HG03108 (cell line): Measurements from ENCODE around the gene DUSP19.

Experiments
- ATAC-seq: cut with Tn5 transposase; IDR thresholded peaks from one replicate; pipeline ENCODE4 v1.9.1; 2021; ENCODE audit warnings: moderate library complexity; ENCODE audit not compliant: unreplicated experiment

Gene DUSP19

DNA sequence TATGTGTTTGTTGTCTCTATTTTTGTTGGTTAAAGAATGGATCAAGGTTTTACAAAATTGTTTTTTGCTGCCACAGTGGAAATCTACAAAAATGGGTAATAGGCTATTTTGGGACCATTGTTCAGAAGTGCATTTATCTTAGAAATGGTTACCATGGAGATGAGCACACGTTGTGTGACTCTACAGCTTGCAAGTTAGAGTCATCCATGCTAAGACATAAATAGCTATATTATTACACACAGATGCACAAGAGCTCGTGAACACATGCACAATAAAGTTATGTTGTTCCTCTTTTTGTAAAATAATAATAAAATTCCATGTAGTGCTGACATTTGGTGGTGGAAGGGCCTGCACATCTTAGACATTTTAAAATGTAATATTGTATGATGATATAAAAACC is 15.5 kb upstream of the DUSP19 start:
- no peak for ATAC-seq

DNA sequence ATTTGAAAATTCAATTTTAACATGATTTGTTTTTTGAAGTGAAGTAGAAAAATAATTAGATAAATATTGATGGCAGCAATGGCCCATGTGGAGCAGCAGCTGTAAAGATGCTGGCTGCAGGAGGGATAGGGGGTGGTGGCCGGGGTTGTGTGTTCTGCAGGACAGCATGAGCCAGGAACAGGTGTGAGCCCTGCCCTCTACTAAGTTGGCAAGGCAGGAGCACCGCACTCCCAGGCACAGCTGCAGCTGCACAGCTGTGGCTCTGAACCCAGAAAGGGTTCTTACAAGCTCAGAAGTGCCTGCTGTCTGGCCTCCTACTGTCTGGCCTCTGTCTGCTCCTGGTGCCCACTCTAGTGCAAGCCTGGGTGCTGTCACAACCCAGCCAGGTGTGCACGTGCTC is 10.0 kb upstream of the DUSP19 start:
- no peak for ATAC-seq

DNA sequence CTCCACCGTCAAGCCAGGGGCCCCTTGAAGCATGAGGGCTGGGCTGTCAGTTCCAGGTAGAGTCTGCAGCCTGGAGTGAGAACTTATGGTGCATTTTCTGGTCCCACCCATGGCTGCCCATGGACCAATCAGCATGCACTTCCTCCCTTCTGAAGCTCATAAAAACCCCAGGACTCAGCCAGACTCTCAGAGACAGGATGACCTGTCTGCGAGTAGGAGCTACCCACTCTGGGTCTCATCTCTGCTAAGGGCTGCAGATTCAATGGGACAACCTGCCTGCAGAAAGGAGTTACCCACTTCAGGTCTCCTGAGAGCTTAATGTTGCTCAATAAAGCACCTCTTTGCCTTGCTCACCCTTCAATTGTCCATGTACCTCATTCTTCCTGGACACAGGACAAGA is 9.4 kb upstream of the DUSP19 start:
- no peak for ATAC-seq

DNA sequence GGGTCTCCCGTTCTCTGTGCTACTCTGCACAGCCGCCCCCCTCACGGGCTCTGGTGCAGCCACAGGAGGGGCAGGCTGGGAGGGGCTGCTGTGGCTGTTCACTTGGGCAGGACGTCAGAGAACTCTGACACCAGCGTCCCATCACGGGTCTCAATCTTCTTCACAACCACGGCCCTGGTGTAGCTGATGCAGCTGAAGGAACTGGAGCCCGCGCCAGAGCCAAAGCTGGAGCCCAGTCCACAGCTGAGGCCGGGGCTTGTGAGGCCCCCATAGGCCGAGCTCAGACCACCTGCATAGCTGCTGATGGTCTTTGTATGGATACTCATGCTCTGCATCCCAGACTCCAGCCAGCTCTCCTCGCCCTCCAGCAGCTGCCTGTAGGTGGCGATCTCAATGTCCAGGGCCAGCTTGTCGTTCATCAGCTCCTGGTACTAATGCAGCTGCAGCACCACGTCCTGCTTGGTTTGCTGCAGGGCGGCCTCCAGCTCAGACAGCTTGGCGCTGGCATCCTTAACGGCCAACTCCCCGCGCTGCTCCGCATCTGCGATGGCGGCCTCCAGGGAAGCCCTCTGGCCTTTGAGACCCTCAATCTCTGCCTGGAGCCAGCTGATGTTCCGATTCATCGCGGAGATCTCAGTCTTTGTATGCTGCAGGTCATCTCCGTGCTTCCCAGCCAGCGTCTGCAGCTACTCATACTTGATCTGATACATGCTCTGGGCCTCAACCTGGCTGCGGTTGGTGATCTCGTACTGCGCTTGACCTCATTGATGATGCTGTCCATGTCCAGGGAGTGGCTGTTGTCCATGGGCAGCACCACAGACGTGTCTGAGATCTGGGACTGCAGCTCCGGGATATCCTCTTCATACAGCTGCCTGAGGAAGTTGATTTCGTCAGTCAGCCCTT is 7.4 kb upstream of the DUSP19 start:
- ATAC-seq, result no peak

DNA sequence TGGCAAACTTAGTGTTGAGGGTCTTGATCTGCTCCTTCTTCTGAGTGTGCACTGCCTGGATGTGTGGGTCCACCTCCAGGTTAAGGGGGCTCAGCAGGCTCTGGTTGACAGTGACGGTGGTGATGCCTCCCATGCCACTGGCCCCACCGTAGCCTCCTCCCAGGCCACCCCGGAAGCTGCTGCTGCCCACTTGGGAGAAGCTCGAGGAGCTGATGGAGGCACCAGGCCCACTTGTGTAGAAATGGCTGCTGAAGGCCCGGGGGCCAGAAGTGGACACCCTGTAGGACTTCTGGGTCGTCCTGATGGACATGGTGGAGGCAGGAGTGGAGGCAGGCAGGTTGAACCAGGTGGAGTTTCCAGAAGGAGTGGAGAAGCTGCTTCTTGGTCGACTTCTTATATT is 6.4 kb upstream of the DUSP19 start:
- ATAC-seq, result no peak

DNA sequence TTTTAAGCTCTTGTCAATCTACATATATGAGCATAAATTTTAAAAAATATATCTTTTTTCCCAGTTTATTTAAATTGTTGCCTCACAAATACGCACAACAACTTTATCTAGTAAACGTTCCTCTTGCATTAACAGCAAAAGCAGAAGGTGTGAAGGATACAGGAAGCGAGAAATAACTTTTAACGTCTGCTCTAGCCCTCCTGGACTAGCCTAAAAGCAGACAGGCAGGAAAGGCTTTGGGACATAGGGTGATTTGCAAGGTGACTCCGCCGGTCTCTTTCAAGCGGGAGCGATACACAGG is 434 bp upstream of the DUSP19 start:
- ATAC-seq, result no peak

DNA sequence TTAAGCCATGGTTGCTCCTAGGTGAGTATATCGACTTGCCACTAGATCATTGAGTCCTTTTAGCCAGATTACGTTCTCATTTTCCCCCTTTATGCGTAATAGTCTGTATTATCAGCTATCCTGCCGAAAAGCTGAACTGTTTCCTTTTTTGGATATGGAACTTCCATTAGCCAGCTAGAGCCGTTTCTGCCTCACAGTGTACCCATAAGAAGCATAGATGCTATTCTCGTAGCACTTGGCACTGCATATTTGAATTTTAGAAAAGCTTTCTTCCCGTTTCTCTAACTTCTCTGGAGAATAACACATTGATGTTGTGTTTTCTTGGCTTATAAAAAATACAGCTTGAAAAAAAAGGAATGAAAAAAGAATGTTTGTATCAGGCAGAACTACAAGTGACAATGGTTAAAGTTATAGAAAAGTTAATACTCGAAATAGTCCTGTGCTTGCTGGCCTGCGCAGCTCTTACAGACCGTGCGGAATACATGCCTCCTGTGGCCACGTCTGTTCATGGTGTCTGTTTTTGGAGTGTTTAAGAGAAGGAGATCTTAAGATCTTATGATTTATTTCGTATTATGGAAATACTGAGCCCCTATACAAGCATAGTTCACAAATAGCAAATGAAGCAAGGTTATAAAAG is 710 bp downstream of the DUSP19 start:
- peak; percentile 28 for ATAC-seq

DNA sequence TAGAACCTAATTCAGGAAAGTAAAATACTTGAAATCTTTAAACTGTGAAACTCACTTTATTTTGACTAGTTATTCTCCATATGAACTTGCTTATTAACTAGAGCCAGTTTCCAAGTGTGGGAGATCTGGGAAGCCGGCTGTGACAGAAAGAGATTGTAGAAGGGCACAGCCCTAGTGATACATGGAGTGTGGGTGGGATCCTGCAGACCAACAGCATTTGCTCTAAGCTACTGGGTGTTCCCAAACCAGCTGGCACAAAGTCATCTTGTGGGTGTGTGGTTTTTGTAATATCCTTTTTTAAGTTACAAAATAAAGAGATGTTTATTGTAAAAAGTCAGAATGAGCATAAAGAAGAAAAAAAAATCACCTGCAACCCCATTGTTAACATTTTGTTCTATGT is 3.4 kb downstream of the DUSP19 start:
- no peak for ATAC-seq

DNA sequence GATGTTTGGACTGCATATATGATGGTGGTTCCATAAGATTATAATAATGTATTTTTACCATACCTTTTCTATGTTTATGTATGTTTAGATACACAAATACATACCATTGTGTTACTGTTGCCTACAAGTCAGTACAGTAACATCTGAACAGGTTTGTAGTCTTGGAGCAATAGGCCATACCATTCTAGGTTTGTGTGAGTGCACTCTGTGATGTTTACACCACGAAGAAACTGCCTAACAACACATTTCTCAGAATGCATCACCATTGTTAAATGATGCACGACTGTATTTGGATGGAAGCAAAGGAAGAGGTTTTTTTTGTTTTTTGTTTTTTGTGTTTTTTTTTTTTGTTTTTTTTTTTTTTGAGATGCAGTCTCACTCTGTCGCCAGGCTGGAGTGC is 9.5 kb downstream of the DUSP19 start:
- no peak for ATAC-seq

DNA sequence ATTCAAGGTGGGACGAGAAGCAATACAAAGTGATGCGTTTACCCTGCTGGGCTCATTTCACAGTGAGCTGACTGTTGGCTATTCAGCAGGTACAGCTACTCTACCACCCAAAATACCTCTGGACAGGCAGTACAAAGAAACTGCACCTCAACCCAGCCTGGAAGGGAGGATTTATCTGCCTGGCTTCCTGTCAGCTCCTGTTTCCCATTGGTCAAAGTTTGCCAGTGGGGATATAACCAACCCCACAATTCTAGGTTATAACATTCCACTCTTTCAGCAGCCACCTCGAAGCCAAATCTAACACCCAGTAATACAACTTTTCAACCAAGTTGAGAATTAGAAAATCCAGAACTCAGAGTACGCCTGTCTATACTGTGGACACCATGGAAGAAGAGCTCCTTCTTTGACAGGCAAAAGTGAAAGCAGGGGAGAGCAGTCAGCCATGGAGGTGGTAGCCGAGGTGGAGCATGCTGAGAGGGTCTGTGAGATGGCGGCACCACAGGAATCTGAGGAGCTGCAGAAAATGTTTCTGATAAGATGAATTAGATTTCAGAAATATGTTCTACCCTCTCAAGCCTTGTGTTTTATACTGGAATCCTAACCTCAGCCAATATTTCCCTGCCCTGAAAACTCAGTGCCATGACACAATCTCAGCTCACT is 10.8 kb downstream of the DUSP19 start:
- peak; percentile 36 for ATAC-seq

DNA sequence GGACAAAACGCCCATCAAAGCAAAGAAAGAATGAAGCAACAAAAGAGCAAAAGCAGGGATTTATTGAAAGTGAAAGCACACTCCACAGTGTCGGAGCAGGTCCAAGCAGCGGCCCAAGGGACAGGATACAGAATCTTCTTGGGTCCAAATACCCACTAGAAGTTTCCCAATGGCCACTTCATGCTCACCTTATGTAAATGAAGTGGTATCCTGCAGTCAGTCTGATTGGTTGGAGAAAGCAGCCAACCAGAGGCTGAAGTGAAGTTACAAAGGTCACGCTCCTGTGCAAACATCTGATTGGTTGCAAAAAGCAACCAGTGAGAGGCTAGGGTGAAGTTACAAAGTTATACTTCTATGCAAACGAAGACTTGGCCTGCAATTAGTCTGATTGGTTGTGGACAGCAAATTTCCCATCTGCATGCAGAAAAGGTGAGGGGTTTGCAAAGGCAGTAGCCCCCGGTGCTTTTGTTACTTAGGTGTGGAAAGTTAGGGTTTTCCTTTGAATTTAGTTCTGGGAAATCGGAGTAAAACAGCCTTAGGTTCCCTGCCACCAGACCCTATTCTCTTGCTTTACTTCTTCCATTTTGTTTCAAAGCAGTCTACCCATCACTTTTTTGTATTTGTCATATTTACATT is 12.9 kb downstream of the DUSP19 start:
- no peak for ATAC-seq

DNA sequence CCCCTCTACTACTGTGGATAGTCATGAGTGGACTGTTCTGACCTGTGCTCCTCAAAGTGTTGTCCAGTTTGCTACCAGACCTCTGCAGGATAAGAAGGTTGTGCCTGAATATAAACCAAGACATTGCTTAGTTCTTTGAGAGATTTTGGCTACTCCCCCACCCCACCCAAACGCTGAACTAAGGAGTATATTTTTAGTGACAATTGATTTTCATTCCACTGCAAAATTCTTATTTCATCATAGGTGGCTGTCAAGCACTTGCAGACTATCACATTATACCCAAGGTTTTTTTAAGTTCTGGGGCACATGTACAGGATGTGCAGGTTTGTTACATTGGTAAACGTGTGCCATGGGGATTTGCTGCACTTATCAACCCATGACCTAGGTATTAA is 13.4 kb downstream of the DUSP19 start:
- ATAC-seq, result no peak

DNA sequence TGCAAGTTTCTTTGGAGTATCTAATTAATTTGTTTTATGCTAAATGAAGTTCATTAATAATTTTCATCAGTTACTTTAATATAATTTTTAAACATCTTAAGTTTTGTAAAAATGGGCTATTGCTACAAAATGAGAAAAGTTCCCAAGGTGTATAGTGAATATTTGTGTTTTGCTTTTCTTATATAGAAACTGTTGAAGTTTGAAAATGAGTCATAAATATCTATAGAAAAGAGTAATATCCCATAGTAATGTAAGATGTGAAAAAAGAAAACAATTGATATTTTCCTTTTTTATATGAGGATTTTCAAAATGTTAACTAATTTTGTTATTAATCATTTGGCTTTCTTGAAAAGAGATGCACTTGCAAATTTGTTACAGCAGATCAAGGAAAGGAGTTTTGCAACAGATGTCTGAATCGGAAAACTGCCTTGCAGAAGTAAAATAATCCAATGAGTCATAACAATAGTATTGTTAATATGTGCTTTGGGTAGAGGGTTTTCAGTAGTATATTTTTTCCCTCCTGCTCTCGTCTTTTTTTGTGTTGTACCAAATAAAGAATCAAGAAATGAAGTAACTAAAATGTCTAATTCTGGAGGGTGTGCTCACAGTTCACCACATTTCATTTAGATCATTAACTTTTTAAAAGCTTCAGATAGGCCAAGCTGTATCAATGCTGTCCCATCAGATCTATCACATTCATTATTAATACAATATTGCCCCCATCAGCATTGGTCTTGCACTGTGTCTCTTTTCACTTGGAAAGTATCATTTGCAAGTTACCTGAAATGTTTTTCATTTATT is 15.5 kb downstream of the DUSP19 start:
- peak; percentile 77 for ATAC-seq

DNA sequence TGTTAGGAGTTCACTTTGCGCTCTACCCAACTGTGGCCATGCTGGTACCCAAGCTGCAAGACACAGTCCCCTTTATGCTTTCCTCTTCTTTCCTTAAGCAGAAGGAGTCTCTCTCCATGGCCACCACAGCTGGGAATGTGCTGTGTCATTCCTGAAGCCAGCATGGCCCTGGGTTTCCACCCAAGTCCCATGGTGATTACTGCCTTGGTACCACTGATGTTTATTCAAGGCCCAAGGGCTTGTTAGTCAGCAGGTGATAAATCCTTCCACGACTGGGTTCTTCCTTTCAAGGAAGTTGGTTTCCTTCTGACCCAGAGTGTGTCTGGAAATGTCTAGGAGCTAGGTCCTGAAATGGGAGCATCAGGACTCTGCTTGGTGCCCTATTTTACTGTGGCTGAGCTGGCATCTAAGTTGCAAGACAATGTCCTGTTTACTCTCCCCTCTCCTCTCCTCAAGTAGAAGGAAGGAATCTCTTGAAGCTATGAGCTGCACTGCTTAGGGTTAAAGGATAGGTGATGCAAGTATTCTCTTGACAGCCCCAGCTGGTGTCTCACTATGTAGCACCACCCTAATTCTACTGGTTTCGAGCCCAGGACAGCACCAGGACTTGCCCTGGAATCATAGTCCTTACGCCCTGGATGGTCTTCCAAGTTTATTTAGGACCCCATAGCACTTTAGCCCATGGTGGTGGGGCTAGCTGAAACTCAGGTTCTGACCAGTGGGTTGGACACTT is 27.0 kb downstream of the DUSP19 start:
- ATAC-seq, result no peak

DNA sequence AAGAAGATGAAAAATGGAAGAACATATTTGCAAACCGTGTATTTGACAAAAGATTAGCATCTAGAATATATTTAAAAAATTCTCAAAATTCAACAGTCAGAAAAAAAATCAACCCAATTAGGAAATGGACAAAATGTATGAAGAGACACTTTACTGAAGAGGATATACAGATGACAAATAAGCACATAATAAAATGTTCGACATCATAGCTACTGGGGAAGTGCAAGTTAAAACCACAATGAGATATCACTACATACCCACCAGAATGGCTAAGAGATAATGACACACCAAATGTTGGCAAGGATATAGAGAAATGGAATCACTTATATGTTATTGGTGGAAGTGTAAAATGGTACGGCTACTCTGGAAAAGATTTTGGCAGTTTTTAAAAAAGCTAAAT is 34.0 kb downstream of the DUSP19 start:
- ATAC-seq, result no peak

DNA sequence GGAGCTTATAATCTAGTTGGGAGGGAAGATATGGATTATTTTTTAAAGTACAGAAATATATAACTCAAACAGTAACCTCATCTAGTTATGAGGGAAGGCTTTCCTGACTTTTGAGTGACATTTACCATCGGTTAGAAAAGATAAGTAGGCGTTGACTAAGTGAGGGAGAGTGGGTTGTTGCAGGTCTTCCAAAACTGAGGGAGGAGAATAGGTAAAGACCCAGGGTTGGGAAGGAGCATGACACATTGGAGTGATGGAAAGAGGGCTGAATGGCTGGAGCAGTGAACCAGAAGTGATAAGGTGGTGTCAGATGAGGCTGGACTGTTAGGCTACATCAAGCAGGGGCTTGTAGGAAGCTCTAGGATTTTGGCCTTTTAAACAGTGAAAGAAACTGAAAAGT is 35.1 kb downstream of the DUSP19 start:
- no peak for ATAC-seq

DNA sequence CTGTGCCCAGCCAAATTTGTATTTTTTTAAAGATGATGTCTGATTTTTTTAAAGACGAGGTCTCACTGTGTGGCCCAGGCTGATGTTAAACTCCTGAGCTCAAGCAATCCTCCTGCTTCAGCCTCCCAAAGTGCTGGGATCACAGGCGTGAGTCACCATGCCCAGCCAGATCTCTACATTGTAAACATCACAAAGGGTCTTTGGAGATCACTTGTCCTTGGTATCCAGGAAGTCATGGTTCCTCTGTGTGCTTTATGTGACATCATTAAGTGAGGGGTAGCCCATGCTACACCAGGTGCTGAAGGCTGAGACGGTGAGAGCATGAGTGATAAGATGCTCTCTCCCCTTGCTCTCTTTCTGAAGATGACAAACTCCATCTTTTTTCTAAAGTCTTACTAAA is 38.7 kb downstream of the DUSP19 start:
- ATAC-seq, result no peak

DNA sequence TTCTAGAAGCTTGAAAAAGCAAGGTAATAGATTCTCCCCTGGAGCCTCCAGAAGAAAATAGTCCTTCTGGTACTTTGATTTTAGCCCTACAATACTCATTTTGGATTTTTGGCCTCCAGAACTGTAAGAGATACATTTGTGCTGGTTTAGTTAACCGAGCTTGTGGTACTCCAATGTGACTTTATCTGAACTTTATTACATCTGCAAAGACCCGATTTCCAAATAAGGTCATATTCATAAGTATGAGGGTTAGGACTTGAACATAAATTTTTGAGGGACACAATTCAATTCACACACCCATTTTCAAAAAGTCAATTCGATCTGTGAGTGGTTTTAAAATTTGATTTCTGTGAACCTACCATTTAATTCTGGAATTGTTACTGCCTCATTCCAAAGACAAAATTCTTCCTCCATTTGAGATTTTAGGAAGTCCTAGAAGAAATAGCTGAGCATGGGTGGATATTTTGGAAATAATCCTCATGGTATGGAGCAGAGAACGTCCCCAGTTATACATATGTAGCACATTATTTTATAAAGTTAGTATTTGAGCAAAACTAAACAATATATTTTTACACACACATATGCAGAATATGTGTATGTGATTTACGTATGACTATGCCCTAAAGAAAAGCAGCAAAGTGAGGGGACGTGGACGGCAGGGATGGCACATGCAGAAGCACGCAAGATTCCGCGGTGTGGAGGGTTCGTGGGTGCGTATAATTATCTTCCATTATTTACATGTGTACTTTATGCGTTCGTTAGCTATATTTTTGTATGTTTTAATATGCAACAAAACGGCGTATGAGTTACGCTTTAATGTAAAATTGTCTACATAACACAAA is 44.8 kb downstream of the DUSP19 start:
- ATAC-seq, result no peak

DNA sequence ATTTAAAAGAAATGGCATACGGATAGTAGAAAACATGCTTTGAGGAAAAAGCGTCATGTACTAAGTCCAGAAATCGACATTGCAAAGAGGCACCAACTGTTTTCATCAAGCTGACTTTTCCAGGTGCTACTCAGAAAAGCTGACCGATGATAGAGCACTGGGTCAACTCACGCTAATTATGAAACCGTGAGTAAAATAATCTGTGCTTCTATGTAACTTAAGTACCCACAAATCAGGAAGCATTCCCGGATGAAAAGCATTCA is 45.3 kb downstream of the DUSP19 start:
- peak; percentile 23 for ATAC-seq
